ENCODE measurements around the gene DOLK. TPM values are rescaled to one million over a fixed set of nuclear protein-coding genes. Genes with fewer than 3 reads are reported as not detected.

The DOLK gene
- total RNA-seq, 1 experiment from 2014 or later: 29.7 TPM

DNA sequence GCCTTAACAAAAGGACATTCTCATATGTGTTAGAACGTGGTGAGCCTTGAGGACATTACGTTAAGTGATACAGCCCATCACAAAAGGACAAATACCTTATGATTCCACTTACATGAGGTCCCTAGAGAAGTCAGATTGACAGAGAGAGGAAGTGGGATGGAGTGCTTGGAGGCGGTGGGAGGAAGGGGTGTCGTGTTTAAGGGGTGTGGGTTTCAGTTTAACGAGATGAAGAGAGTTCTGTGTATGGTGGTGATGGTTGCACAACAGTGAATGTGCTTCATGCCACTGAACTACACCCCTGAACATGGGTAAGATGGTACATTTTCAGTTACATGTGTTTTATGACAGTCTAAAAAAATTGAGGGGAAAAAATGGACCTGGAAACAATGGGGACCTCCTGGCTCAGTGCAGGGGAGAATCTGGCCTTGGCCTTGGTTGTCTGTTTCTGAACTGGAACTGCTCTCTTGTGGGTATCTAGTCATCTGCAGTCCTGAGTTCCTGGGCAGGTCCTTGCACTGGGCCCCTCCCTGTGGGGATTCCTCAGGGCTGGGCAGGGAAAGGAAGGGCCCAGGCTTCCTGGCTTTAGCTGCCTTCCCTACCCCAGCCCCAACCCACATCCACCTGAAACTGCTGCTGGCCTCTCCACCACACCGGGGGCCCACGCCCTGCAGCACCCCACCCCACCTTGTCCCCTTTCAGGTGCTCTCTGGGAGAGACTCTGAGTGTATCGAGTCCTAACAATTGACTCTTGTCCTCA is 47.7 kb downstream of the DOLK start:
- Histone ChIP-seq H3K9me3 (no peaks in the 10 kb centered on the region), H3K4me3 (no peak overlapping the region), H3K36me3 (peaks cover 12% of the 10 kb centered on the region), H3K27me3 (no peaks in the 10 kb centered on the region)
- no peak for DNase-seq

DNA sequence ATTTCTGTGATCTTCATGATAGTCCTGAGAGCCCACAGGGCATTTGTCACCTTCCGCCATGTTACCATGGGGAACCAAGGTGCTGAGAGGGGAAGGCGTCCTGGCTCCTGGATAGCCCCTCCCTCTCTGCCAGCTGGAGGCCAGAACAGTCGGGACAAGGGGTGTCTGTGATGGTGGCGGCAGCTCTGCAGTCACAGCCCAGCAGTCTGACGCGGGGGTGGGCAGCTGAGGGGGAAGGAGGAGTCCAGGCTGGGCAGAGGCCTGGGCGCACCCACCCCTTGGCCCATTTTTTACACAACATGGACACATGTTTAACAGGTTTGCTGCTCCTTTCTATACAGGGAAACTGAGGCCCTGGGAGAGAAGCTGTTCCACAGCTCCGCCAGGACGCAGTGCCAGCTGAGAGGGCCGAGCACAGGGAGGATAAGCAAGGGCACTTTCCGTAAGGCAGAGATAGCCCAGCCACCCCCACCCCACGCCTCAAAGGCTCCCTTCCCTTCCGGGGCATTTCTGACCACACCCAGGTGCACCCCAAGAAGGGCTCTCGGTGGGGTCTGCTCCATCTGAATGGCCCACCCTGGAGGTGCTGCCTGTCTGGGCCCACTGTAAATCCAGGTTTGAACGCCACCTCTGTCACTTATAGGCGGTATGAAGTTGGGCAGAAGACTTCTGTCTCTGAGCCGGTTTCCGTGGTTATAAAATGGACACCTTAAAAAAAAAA is 48.4 kb downstream of the DOLK start:
- H3K36me3 ChIP-seq: peaks cover 13% of the 10 kb centered on the region
- H3K27me3 ChIP-seq: no peaks in the 10 kb centered on the region
- no peak for DNase-seq

DNA sequence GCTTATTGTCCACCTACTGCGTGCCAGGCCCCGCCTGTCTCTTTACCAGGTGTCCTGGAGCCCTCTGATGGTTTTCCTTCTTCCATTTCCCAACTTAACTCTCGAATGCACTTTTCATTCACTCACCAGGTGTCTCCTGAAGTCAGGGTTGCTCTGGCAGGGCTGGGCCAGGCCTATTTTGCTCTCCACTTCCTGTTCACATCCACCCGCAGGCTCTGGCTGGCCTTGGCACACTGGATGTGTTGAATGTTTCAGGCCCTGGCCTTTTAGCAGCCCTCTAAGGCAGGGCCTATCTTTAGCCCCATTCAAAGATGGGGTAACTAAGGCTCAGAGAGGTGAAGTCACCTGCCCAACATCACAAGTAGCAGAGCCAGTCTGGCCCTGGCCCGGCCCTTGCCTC is 49.0 kb downstream of the DOLK start:
- H3K36me3 ChIP-seq: peaks cover 18% of the 10 kb centered on the region
- no peak for DNase-seq

More for the DNA sequence above, 48.4 kb downstream of the DOLK start:
- no peaks in the 10 kb centered on the region for H3K9me3 ChIP-seq
- H3K4me3 ChIP-seq: no peak overlapping the region

DNA sequence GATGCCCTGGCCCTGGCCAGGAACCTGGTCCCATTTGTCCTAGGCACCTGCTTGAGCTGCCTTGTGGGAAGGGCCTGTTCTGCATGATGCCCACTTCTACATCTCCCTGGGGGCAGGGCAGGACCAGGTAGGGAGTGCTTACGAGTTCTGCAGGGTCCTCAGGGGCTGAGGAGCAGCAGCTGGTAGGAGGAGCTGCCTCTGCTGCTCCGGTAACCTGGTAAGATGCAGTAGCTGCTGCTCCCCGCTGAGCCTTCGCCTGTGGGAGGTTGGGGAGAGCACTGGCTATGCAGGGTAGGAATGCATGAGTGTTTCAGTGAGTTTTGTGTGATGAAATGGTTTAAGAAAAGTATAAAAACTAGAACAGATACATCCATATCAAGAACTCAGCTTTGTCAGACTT is 51.8 kb downstream of the DOLK start:
- Histone ChIP-seq H3K9me3 (no peaks in the 10 kb centered on the region), H3K4me3 (no peak overlapping the region), H3K27me3 (no peaks in the 10 kb centered on the region), H3K36me3 (peaks cover 23% of the 10 kb centered on the region)
- DNase-seq: no peak

More for the DNA sequence above, 49.0 kb downstream of the DOLK start:
- Histone ChIP-seq H3K9me3 (no peaks in the 10 kb centered on the region), H3K27me3 (no peaks in the 10 kb centered on the region), H3K4me3 (no peak overlapping the region)

Other genes starting within 250 kb of the DOLK start
- gene PKN3, start 245.1 kb downstream of the DOLK start, total RNA-seq (2014; rRNA removed; shearing (Covaris generic); ENCODE audit: low replicate concordance): 10.2 and 10.5 TPM in 2 replicates
- gene ZDHHC12, start 223.5 kb downstream of the DOLK start, total RNA-seq (2014; rRNA removed; shearing (Covaris generic); ENCODE audit: low replicate concordance): 22.7 and 26.6 TPM in 2 replicates
- gene ZER1, start 175.7 kb downstream of the DOLK start, total RNA-seq (2014; rRNA removed; shearing (Covaris generic); ENCODE audit: low replicate concordance): 10.2 and 28.2 TPM in 2 replicates
- gene TBC1D13, start 160.3 kb downstream of the DOLK start, total RNA-seq (2014; rRNA removed; shearing (Covaris generic); ENCODE audit: low replicate concordance): 1.8 and 2.0 TPM in 2 replicates
- gene ENDOG, start 129.1 kb downstream of the DOLK start, total RNA-seq (2014; rRNA removed; shearing (Covaris generic); ENCODE audit: low replicate concordance): 11.9 and 19.7 TPM in 2 replicates
- gene SPOUT1, start 117.8 kb downstream of the DOLK start, total RNA-seq (2014; rRNA removed; shearing (Covaris generic); ENCODE audit: low replicate concordance): 9.8 and 36.3 TPM in 2 replicates
- gene KYAT1, start 65.7 kb downstream of the DOLK start, total RNA-seq (2014; rRNA removed; shearing (Covaris generic); ENCODE audit: low replicate concordance): 9.6 and 17.8 TPM in 2 replicates
- gene LRRC8A, start 65.5 kb downstream of the DOLK start, total RNA-seq (2014; rRNA removed; shearing (Covaris generic); ENCODE audit: low replicate concordance): 13.8 and 19.1 TPM in 2 replicates
- gene PHYHD1, start 26.6 kb downstream of the DOLK start, total RNA-seq (2014; rRNA removed; shearing (Covaris generic); ENCODE audit: low replicate concordance): not detected in 2 replicates
- gene NUP188, start 96 bp upstream of the DOLK start, total RNA-seq (2014; rRNA removed; shearing (Covaris generic); ENCODE audit: low replicate concordance): 14.5 and 22.4 TPM in 2 replicates
- 36.7 and 42.7 TPM in 2 replicates for gene SH3GLB2, start 80.7 kb upstream of the DOLK start, total RNA-seq (2014; rRNA removed; shearing (Covaris generic); ENCODE audit: low replicate concordance)
- gene MIGA2, start 89.0 kb upstream of the DOLK start, total RNA-seq (2014; rRNA removed; shearing (Covaris generic); ENCODE audit: low replicate concordance): 16.5 and 19.3 TPM in 2 replicates
- gene DOLPP1, start 133.5 kb upstream of the DOLK start, total RNA-seq (2014; rRNA removed; shearing (Covaris generic); ENCODE audit: low replicate concordance): 18.4 and 24.9 TPM in 2 replicates
- gene CRAT, start 163.2 kb upstream of the DOLK start, total RNA-seq (2014; rRNA removed; shearing (Covaris generic); ENCODE audit: low replicate concordance): 16.3 and 17.5 TPM in 2 replicates
- 76.3 and 127 TPM in 2 replicates for gene PTPA, start 163.8 kb upstream of the DOLK start, total RNA-seq (2014; rRNA removed; shearing (Covaris generic); ENCODE audit: low replicate concordance)
- gene IER5L, start 230.7 kb upstream of the DOLK start, total RNA-seq (2014; rRNA removed; shearing (Covaris generic); ENCODE audit: low replicate concordance): 15.7 and 21.7 TPM in 2 replicates

All from MG63 (cell line).